Measurements from ENCODE around the gene KCNK6. TPM values are rescaled to one million over a fixed set of nuclear protein-coding genes. Genes with fewer than 3 reads are reported as not detected.

KCNK6 gene
- total RNA-seq, 1 donor from 2014 or later = 0.92 TPM

DNA sequence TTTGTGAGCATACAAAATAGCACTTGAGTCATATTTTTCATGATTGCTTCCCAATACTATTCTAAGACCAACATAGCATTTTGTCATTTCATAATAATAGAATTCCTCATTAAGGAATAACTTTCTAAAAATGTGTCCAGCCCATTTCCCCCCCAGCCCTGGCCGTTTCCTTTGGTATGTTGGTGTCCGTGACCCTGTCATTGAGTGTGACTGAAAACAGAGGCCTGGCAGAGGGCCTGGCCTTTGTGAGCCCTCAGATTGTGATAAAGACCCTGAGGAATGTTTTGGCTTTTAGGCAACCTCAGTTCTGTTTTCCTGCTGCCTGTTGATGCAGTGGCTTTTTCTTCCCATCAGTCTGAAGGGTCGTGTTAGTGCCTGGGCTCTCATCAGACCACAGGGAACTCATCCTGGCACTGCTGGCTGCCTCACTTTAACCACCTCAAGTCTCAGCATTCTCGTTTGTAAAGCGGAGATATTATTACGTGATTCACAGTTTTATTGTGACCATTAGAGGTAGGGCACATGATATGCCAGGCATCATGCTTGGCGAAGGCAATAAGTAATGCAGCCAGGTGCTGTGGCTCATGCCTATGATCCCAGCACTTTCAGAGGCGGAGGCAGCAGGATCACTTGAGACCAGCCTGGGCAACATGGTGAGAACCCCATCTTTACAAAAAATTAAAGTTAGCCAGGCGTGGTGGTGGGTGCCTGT is 41.5 kb upstream of the KCNK6 start:
- Histone ChIP-seq H3K27ac (no peak overlapping the region), H4K20me1 (ENCODE audit: low read depth) (peaks cover 28% of the 10 kb centered on the region), H3K4me2 (no peak overlapping the region), H3K9ac (no peak overlapping the region), H3K79me2 (ENCODE audit: low read depth) (peaks cover 84% of the 10 kb centered on the region), H3K4me1 (peaks cover 5% of the 10 kb centered on the region), H3K4me3 (no peak overlapping the region), H2AFZ (replicated peaks) (no peak overlapping the region), H3K36me3 (no peaks in the 10 kb centered on the region), H3F3A (ENCODE audit: low read depth) (peaks cover 7% of the 10 kb centered on the region), H3K9me3 (ENCODE audit: low read depth) (no peaks in the 10 kb centered on the region), H3K27me3 (no peaks in the 10 kb centered on the region)
- TF ChIP-seq, protein P1, sequence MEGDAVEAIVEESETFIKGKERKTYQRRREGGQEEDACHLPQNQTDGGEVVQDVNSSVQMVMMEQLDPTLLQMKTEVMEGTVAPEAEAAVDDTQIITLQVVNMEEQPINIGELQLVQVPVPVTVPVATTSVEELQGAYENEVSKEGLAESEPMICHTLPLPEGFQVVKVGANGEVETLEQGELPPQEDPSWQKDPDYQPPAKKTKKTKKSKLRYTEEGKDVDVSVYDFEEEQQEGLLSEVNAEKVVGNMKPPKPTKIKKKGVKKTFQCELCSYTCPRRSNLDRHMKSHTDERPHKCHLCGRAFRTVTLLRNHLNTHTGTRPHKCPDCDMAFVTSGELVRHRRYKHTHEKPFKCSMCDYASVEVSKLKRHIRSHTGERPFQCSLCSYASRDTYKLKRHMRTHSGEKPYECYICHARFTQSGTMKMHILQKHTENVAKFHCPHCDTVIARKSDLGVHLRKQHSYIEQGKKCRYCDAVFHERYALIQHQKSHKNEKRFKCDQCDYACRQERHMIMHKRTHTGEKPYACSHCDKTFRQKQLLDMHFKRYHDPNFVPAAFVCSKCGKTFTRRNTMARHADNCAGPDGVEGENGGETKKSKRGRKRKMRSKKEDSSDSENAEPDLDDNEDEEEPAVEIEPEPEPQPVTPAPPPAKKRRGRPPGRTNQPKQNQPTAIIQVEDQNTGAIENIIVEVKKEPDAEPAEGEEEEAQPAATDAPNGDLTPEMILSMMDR (IDR thresholded peaks at IDR 0.05) = no peak
- TF ChIP-seq EZH2phosphoT487 (IDR thresholded peaks at IDR 0.05) = no peak
- TF ChIP-seq EZH2 (IDR thresholded peaks at IDR 0.05) = no peak
- Mint-ChIP-seq H3K9me3 (no peaks in the 10 kb centered on the region), H3K36me3 (no peaks in the 10 kb centered on the region), H3K4me1 (peaks cover 8% of the 10 kb centered on the region), H3K27ac (peak overlapping the region; percentile 83), H3K4me3 (no peak overlapping the region), H3K27me3 (ENCODE audit: insufficient read depth, low read depth) (peaks cover 2% of the 10 kb centered on the region)
- no peak for DNase-seq (ENCODE audit: low spot score)

DNA sequence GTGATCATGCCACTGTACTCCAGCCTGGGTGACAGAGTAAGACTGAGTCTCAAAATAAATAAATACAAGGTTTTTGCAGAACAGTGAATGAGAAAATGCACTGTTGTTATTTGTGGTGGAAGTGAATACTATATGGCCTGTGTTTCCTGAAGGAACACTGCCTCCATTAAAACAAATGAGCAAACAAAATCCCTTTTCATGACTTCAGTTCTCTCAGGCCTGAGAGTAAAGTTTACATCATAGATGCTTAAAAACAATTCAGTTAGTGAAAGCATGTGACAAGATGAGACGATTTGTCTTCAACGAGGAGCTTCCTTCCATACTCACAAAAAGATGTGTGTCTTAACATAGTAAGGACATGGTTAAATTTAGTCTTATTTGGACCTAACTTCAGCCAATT is 40.9 kb upstream of the KCNK6 start:
- no peak for DNase-seq (ENCODE audit: low spot score)
- Histone ChIP-seq H3K4me1 (peaks cover 5% of the 10 kb centered on the region), H3K4me2 (no peak overlapping the region), H3F3A (ENCODE audit: low read depth) (peaks cover 7% of the 10 kb centered on the region), H3K27ac (no peak overlapping the region), H3K9ac (no peak overlapping the region), H3K79me2 (ENCODE audit: low read depth) (peaks cover 78% of the 10 kb centered on the region), H3K27me3 (no peaks in the 10 kb centered on the region), H3K36me3 (no peaks in the 10 kb centered on the region), H4K20me1 (ENCODE audit: low read depth) (peaks cover 27% of the 10 kb centered on the region), H2AFZ (replicated peaks) (no peak overlapping the region), H3K9me3 (ENCODE audit: low read depth) (no peaks in the 10 kb centered on the region), H3K4me3 (no peak overlapping the region)
- Mint-ChIP-seq H3K4me1 (peaks cover 8% of the 10 kb centered on the region), H3K4me3 (no peak overlapping the region), H3K36me3 (no peaks in the 10 kb centered on the region), H3K9me3 (no peaks in the 10 kb centered on the region), H3K27ac (no peak overlapping the region), H3K27me3 (ENCODE audit: insufficient read depth, low read depth) (peaks cover 3% of the 10 kb centered on the region)
- TF ChIP-seq, protein P1 (IDR thresholded peaks at IDR 0.05) = no peak
- TF ChIP-seq EZH2phosphoT487 (IDR thresholded peaks at IDR 0.05) (no peak), EZH2 (IDR thresholded peaks at IDR 0.05) (no peak)

DNA sequence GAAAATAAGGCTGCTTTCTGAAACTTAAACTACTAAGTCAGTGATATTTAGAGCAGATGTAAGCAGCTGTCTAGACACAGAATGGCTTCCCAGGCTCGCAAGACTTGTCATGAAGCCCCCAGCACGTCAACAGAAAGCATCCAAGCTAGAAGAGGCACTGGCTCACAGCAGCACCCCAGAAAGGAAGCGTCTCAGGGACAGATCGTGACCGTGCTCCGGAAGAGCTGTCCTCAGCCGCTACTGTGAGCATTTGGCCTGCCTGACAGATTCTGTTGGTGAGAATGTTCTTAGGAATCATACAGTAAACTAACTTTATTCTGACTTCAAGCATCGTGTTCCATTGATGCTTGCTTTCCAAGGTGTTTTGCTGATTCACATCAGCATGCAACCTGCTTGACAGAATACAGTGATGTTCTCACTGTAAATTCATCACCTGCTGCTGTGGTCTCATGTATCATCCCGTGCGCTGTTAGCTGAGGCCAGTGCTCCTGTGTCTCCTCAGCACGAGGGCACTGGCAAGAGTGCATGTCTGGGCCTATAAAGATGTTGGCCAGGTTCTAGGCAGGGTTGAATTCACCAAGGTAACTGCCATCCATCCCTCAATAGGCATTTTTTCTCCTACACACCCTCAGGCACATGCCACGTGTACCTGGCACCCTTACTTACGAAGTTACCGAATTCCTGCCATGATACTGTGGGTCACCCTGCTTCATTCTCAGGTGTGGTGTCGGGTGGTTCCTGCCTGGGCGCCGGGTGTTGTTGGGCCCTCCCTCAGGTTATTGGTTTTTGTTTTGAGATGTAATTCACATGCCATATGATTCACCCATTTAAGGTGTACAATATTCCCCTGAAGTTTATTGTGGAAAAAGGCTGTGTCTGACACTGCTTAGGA is 39.4 kb upstream of the KCNK6 start:
- Histone ChIP-seq H3K4me2 (no peak overlapping the region), H3K4me3 (no peak overlapping the region), H2AFZ (replicated peaks) (no peak overlapping the region), H3K27ac (no peak overlapping the region), H3K9me3 (ENCODE audit: low read depth) (no peaks in the 10 kb centered on the region), H4K20me1 (ENCODE audit: low read depth) (peaks cover 21% of the 10 kb centered on the region), H3K9ac (no peak overlapping the region), H3K79me2 (ENCODE audit: low read depth) (peaks cover 64% of the 10 kb centered on the region), H3K27me3 (no peaks in the 10 kb centered on the region), H3K4me1 (peaks cover 5% of the 10 kb centered on the region), H3K36me3 (no peaks in the 10 kb centered on the region), H3F3A (ENCODE audit: low read depth) (peaks cover 7% of the 10 kb centered on the region)
- no peak overlapping the region for H3K27ac Mint-ChIP-seq
- no peak for DNase-seq (ENCODE audit: low spot score)
- H3K9me3 Mint-ChIP-seq = no peaks in the 10 kb centered on the region
- TF ChIP-seq EZH2phosphoT487 (IDR thresholded peaks at IDR 0.05) = no peak
- no peak for TF ChIP-seq EZH2 (IDR thresholded peaks at IDR 0.05)
- TF ChIP-seq, protein P1 (IDR thresholded peaks at IDR 0.05) = no peak
- H3K36me3 Mint-ChIP-seq = no peaks in the 10 kb centered on the region
- peaks cover 6% of the 10 kb centered on the region for H3K27me3 Mint-ChIP-seq (ENCODE audit: insufficient read depth, low read depth)
- H3K4me3 Mint-ChIP-seq = no peak overlapping the region
- peaks cover 8% of the 10 kb centered on the region for H3K4me1 Mint-ChIP-seq

Data from neural progenitor cell (in vitro differentiated cells).